Erythroblast (primary cell): ENCODE measurements around the gene EYA3.

Source experiments
- GATA1 ChIP-seq: IDR thresholded peaks from 2 replicates; pipeline ENCODE4 v1.6.1; 2011; ENCODE audit warnings: low read depth, mild to moderate bottlenecking, control low read depth, low read length, moderate library complexity
- POLR2A ChIP-seq: IDR thresholded peaks from 2 replicates; pipeline ENCODE4 v1.6.1; 2011; ENCODE audit warnings: mild to moderate bottlenecking, low read length

DNA sequence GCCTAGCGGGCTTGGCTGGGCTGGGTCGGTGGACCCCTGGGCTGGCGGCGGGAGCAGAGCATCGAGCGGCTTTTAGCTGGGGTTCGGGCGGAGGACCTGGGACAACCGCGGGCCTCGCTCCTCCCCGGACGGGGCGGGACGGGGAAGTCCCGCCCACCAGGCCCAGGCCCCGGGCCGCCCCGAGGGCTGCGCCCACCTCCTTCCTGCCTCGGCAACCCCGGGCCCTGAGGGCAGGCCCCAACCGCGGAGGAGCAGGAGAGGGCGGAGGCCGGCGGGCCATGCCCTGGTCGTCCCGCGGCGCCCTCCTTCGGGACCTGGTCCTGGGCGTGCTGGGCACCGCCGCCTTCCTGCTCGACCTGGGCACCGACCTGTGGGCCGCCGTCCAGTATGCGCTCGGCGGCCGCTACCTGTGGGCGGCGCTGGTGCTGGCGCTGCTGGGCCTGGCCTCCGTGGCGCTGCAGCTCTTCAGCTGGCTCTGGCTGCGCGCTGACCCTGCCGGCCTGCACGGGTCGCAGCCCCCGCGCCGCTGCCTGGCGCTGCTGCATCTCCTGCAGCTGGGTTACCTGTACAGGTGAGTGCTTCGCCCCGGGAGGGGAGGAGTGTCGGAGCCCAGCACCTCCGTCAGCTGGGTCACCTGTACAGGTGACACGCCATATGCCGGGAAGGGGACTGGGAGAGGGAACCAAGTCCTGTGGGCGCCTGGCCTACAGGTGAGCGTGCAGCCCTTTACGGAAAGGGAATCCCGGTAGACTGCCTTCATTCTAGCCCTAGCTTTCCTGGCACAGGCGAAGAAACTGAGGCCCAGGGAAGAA is 128.4 kb downstream of the EYA3 start, which contains the start of gene XKR8:
- TF ChIP-seq POLR2A (peak; percentile 49), GATA1 (no peak)
